Measurements from ENCODE around the gene MMP25.

The MMP25 gene

DNA sequence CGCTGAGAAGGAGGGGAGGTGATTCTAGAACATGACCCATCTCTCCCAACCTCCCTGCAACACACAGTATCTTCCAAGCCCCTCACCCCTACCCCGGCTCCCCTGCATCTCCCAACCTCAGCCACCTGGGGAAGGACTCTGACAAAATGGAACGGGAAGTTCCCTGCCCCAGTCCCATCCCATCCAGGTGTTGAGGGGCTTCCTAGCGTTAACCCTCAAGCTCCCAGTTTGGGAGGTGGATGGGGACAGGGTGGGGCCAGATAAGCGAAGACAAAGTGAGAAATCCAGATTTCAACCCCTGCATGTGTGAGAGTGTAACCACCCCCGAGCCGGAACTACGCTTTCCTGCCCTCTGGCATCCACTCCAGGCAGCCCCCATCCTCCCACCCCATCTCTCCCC, 50.9 kb downstream of the MMP25 start:
- no peak for DNase-seq

- DNase-seq: no peak
These were observed 52.4 kb downstream of the MMP25 start, which contains the start of gene ZSCAN10 for GRCh38 chr16:3098459-3099394. ZSCAN10 (minus strand) TSS chr16:3099294; CDS start chr16:3092937, 6,357 bp downstream.

GRCh38 chr16:3099395-3099731, 53.0 kb downstream of the MMP25 start:
- no peak for DNase-seq

- DNase-seq: peak; percentile 93
These were observed 53.6 kb downstream of the MMP25 start for GRCh38 chr16:3099732-3100499.

DNA sequence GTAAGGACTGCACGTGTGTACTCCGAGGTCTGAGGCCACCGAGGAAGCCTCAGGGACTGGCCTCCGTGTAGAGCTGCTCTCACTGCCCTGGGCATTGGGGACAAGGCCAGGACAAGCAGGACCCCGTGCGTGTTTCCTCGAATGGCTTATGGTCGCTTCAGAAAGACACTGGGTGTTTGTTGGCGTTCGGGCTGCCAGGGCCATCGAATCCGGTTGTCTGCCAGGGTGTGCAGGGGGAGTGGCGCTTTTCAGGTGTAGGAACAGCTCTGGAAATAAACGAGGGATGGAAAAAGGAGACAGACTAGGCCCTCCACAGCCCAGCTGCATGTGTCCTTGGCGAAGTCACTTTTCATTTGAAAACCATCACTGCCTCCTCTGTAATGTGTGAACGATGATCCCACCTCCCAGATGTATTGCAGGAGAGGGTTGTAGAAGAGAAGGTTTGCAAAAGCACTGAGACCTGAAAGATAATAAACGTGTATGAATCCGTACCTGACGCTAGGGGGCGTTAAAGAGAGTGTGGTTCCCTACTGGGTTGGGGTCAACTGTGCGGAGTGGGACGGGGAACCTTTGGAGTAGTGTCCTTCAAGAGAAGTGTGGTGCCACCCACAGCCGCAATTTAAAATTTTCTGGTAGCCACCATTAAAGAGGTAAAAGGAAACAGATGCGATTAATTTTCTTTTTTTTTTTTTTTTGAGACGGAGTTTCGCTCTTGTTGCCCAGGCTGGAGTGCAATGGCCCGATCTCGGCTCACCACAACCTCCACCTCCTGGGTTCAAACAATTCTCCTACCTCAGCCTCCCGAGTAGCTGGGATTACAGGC, 54.9 kb downstream of the MMP25 start:
- peak; percentile 75 for DNase-seq

GRCh38 chr16:3101841-3102470, 55.6 kb downstream of the MMP25 start:
- peak; percentile 47 for DNase-seq

DNA sequence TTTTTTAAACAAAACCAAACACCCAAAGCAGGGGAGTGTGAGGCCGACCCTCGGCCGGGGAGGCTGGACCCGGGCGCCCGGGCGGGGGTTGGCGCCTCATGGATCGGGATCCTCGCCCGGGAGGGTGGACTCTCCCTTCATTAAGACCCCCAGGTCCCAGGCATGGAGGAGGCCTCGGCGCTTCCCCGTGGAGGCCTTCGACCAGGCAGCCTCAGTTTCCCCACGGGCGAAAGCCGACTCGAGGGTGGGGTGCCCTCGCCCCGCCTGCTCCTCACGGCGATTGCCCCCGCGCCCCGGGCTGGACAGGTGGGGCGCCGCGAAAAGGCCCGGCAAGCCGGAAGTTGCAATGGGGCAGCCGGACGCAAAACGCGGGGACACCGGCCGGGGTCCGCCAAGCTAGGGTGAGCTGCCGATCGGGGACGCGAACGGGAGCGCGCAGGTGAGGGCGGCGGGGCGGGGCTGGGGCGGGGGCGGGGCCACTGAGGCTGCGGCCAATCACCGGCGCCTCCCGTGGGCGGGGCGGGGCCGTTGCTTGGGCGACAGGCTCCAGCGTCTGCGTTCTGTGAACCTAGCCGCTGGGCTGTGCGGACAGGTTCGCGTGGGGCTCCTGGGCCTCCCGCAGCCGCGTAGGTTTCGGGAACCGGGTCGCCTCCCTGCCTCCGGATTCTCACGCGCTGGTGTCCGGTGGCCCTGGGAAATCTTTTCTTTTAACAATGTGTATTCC, 60.0 kb downstream of the MMP25 start:
- peak; percentile 93 for DNase-seq
